DOHH2 (cell line): ENCODE results near the gene SLC25A42.

Experiments
- H3F3A ChIP-seq: fragments of 200-600 bp; sonication (generic), shearing (Covaris generic); 2 replicates; pipeline ENCODE4 v1.6.0; 2016; ENCODE audit warnings: antibody characterized with exemption, mild to moderate bottlenecking; ENCODE audit not compliant: control insufficient read depth, insufficient read depth
- H3K27ac ChIP-seq: fragments of 200-600 bp; sonication (generic); 2 replicates; pipeline ENCODE4 v1.5.1; 2014; ENCODE audit warnings: low read depth, mild to moderate bottlenecking, low read length, moderate library complexity
- H3K27me3 ChIP-seq: fragments of 200-600 bp; sonication (generic); 2 replicates; pipeline ENCODE4 v1.6.1; 2014; ENCODE audit warnings: mild to moderate bottlenecking, low read length, mixed read lengths; ENCODE audit not compliant: control insufficient read depth
- H3K36me3 ChIP-seq: fragments of 200-600 bp; sonication (generic); 2 replicates; pipeline ENCODE4 v1.6.1; 2014; ENCODE audit warnings: mild to moderate bottlenecking, low read length, moderate library complexity, mixed read lengths; ENCODE audit not compliant: control insufficient read depth
- H3K4me1 ChIP-seq: fragments of 200-600 bp; sonication (generic); 2 replicates; pipeline ENCODE4 v1.6.1; 2014; ENCODE audit warnings: mild to moderate bottlenecking, low read length, mixed read lengths; ENCODE audit not compliant: control insufficient read depth
- H3K4me2 ChIP-seq: fragments of 200-600 bp; sonication (generic); 2 replicates; pipeline ENCODE4 v1.6.0; 2014; ENCODE audit warnings: mild to moderate bottlenecking, low read length, moderate library complexity
- H3K4me3 ChIP-seq: fragments of 200-600 bp; sonication (generic); 2 replicates; pipeline ENCODE4 v1.5.1; 2014; ENCODE audit warnings: mild to moderate bottlenecking, low read length, mixed read lengths
- H3K79me2 ChIP-seq: fragments of 200-600 bp; sonication (generic); 2 replicates; pipeline ENCODE4 v1.6.1; 2014; ENCODE audit warnings: mild to moderate bottlenecking, low read length, mixed read lengths; ENCODE audit not compliant: control insufficient read depth
- H3K9me2 ChIP-seq: fragments of 200-600 bp; sonication (generic); replicated peaks from 2 replicates; pipeline ENCODE4 v1.6.1; 2014; ENCODE audit warnings: mild to moderate bottlenecking, low read length, mixed read lengths; ENCODE audit not compliant: control insufficient read depth
- H3K9me3 ChIP-seq: fragments of 200-600 bp; sonication (generic); 2 replicates; pipeline ENCODE4 v1.6.1; 2014; ENCODE audit warnings: antibody characterized with exemption, low read length, mixed read lengths; ENCODE audit not compliant: control insufficient read depth, insufficient read depth
- H4K20me1 ChIP-seq: fragments of 200-600 bp; sonication (generic); 2 replicates; pipeline ENCODE4 v1.6.0; 2014; ENCODE audit warnings: low read depth, mild to moderate bottlenecking, antibody characterized with exemption, low read length, moderate library complexity; ENCODE audit not compliant: control insufficient read depth, insufficient read depth
- CTCF ChIP-seq: fragments of 200-600 bp; sonication (generic); IDR thresholded peaks from one replicate; pipeline ENCODE4 v1.5.1; 2014; ENCODE audit warnings: antibody characterized with exemption, mild to moderate bottlenecking, low read depth, low read length; ENCODE audit not compliant: poor library complexity, severe bottlenecking
- EZH2phosphoT487 ChIP-seq: fragments of 200-600 bp; sonication (generic); IDR thresholded peaks from 2 replicates; pipeline ENCODE4 v1.6.1; 2017; ENCODE audit warnings: borderline replicate concordance, mild to moderate bottlenecking, antibody characterized with exemption, low read length, moderate library complexity, mixed read lengths

The SLC25A42 gene

GRCh38 chr19:19028526-19028925 lies 35.3 kb upstream of the SLC25A42 start:
- Histone ChIP-seq H3K9me2 (no peaks in the 10 kb centered on the region), H3K4me2 (no peak overlapping the region), H3K4me1 (peaks cover 10% of the 10 kb centered on the region), H3K36me3 (peaks cover 88% of the 10 kb centered on the region), H3K4me3 (no peak overlapping the region), H3K27me3 (no peaks in the 10 kb centered on the region), H3K27ac (no peak overlapping the region), H3K79me2 (peaks cover 96% of the 10 kb centered on the region), H3F3A (no peaks in the 10 kb centered on the region), H4K20me1 (peaks cover 23% of the 10 kb centered on the region), H3K9me3 (no peaks in the 10 kb centered on the region)
- TF ChIP-seq EZH2phosphoT487 (no peak), CTCF (no peak)

GRCh38 chr19:19031891-19032290 lies 31.9 kb upstream of the SLC25A42 start:
- Histone ChIP-seq H3K79me2 (peaks cover 94% of the 10 kb centered on the region), H3K27ac (no peak overlapping the region), H3K4me2 (peak overlapping the region; percentile 69), H3K9me3 (no peaks in the 10 kb centered on the region), H3K27me3 (no peaks in the 10 kb centered on the region), H3F3A (peaks cover 3% of the 10 kb centered on the region; the same call in 1 of the 2 replicates), H3K4me3 (peak overlapping the region; percentile 92), H3K36me3 (peaks cover 73% of the 10 kb centered on the region), H4K20me1 (peaks cover 13% of the 10 kb centered on the region), H3K4me1 (peaks cover 29% of the 10 kb centered on the region), H3K9me2 (no peaks in the 10 kb centered on the region)
- TF ChIP-seq EZH2phosphoT487 (no peak), CTCF (no peak)

GRCh38 chr19:19032420-19033175 lies 31.2 kb upstream of the SLC25A42 start:
- Histone ChIP-seq H3K9me2 (no peaks in the 10 kb centered on the region), H3K27ac (peak overlapping the region; percentile 84), H3K36me3 (peaks cover 74% of the 10 kb centered on the region)

More at GRCh38 chr19:19032420-19033175, 31.2 kb upstream of the SLC25A42 start:
- Histone ChIP-seq H4K20me1 (peaks cover 8% of the 10 kb centered on the region), H3K4me1 (peaks cover 29% of the 10 kb centered on the region), H3K79me2 (peaks cover 94% of the 10 kb centered on the region), H3K4me2 (peak overlapping the region; percentile 69), H3K4me3 (peak overlapping the region; percentile 92), H3K27me3 (no peaks in the 10 kb centered on the region), H3F3A (peaks cover 3% of the 10 kb centered on the region; the same call in 1 of the 2 replicates), H3K9me3 (no peaks in the 10 kb centered on the region)
- peak; percentile 21 for TF ChIP-seq CTCF
- no peak for TF ChIP-seq EZH2phosphoT487
